Cardiac fibroblast (primary cell): Measurements from ENCODE around the gene BARHL2.

ENCODE experiments used
- DNase-seq, 2 donors: peaks; one replicate each; pipeline versions ENCODE4 v3.0.0 to v3.0.0-alpha.2; 2010; ENCODE audit warnings: low read depth in 2 of 2
- H3K4me3 ChIP-seq, 2 donors: replicated peaks in 1 of 2; 1 replicate in 1 of 2; 2 replicates in 1 of 2; pipeline ENCODE4 v1.5.1; 2011; ENCODE audit warnings: low read depth in 2 of 2, low read length in 2 of 2, mild to moderate bottlenecking in 2 of 2, moderate library complexity in 1 of 2
- CTCF ChIP-seq: IDR thresholded peaks from one replicate; pipeline ENCODE4 v1.5.1; 2011; ENCODE audit warnings: low read depth, mild to moderate bottlenecking, low read length, inconsistent platforms

Gene BARHL2

GRCh38 chr1:90716552-90717355, at the start of gene BARHL2:
Gene BARHL2 (minus strand): TSS chr1:90717302. CDS start chr1:90717195, 107 bp downstream.
- peak within 1 kb of the TSS; percentile 28 to 40 for H3K4me3 ChIP-seq
- DNase-seq = no peak
- TF ChIP-seq CTCF = no peak

- H3K4me3 ChIP-seq = no peak overlapping the region
- DNase-seq = no peak
- TF ChIP-seq CTCF = no peak
Observed at GRCh38 chr1:90763930-90764329, 46.8 kb upstream of the BARHL2 start.

- no peak overlapping the region for H3K4me3 ChIP-seq
- TF ChIP-seq CTCF = no peak
- no peak for DNase-seq
Observed at GRCh38 chr1:90763506-90763905, 46.4 kb upstream of the BARHL2 start.

- H3K4me3 ChIP-seq = no peak overlapping the region
- DNase-seq = no peak
- TF ChIP-seq CTCF = no peak
Observed at GRCh38 chr1:90761781-90762589, 44.9 kb upstream of the BARHL2 start.

GRCh38 chr1:90761156-90761555, 44.1 kb upstream of the BARHL2 start:
- no peak for TF ChIP-seq CTCF
- no peak overlapping the region for H3K4me3 ChIP-seq
- no peak for DNase-seq

GRCh38 chr1:90753556-90753955, 36.5 kb upstream of the BARHL2 start:
- no peak for TF ChIP-seq CTCF
- H3K4me3 ChIP-seq = no peak overlapping the region
- no peak for DNase-seq
